ENCODE measurements around the gene NCOA3. TPM values are rescaled to one million over a fixed set of nuclear protein-coding genes. Genes with fewer than 3 reads are reported as not detected.

The NCOA3 gene
- total RNA-seq, 1 donor from 2014 or later: 24.6 TPM

DNA sequence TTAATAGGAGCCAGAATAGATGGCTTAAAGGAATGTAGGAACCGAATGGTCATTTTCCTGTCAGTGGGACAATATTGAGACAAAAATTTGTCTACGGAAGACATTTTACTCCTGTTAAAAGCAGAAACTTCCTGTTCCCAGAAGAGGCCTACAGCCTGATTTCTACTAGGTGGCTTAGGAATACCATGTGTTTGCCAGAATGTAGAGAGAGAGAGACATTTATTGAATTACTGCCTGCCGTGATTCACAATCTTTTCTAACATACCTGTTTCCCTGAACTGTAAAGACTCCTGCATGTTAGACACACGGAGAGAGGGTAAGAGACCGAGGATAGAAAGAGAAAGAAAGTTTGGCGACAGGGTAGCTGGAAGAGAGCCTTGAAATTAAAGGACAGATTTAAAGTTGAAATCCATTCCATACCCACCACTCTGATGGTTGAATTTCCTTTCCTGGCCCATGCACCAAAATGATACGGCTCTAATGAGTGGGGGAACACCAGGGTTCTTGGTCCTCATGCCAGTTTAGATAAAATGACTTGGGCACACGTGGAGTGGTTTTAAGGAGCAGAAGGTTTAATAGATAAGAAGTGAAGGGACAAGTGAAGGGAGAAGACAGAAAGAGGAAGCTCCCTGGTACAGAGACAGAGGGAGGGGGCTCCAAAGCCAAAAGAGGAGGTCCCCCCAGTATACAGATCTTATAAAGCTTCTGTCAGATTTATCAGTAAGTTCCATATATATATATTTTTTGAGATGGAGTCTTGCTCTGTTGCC lies 22.5 kb downstream of the NCOA3 start:
- Mint-ChIP-seq H3K4me1 (ENCODE audit: low read depth, unreplicated experiment) (no peaks in the 10 kb centered on the region), H3K36me3 (ENCODE audit: unreplicated experiment) (peaks cover 40% of the 10 kb centered on the region), H3K27ac (ENCODE audit: unreplicated experiment) (no peak overlapping the region), H3K4me3 (ENCODE audit: unreplicated experiment) (no peak overlapping the region), H3K9me3 (ENCODE audit: unreplicated experiment) (peaks cover 20% of the 10 kb centered on the region), H3K27me3 (ENCODE audit: unreplicated experiment) (no peaks in the 10 kb centered on the region)
- TF ChIP-seq, protein P1, sequence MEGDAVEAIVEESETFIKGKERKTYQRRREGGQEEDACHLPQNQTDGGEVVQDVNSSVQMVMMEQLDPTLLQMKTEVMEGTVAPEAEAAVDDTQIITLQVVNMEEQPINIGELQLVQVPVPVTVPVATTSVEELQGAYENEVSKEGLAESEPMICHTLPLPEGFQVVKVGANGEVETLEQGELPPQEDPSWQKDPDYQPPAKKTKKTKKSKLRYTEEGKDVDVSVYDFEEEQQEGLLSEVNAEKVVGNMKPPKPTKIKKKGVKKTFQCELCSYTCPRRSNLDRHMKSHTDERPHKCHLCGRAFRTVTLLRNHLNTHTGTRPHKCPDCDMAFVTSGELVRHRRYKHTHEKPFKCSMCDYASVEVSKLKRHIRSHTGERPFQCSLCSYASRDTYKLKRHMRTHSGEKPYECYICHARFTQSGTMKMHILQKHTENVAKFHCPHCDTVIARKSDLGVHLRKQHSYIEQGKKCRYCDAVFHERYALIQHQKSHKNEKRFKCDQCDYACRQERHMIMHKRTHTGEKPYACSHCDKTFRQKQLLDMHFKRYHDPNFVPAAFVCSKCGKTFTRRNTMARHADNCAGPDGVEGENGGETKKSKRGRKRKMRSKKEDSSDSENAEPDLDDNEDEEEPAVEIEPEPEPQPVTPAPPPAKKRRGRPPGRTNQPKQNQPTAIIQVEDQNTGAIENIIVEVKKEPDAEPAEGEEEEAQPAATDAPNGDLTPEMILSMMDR (IDR thresholded peaks at IDR 0.05; ENCODE audit: partially characterized antibody, unreplicated experiment): no peak
- no peak for DNase-seq

DNA sequence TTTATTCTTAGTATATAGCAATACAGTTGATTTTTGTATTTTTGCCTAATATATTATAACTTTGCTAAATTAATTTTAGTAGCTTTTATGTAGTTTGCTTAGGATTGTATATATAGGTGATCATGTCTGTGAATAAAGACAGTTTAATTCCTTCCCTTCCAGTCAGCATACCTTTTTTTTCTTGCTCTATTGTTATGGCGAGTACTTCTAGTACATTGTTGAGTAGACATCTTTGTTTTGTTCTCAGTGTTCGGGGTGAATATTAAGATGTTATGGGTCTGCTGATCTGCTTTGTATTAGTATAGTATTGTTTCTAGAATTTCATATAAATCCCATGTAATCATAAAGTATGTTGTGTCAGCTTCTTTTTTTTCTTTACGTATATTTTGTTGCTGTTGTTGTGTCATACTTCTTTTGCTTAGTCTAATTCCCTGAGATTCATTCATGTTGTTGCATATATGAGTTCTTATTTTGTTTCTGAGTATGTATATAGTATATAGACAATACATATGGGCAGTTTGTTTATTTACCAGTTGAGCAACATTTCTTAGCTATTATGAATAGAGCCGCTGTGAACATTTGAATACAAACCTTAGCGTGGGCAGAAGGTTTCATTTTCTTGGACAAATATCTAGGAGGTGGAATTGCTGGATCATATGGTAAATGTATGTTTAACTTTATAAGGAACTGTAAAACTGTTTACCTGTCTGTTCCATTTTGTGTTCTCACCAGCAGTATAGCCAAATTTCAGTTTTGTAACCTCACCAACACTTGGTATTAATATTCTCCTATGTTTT lies 25.5 kb downstream of the NCOA3 start:
- Mint-ChIP-seq H3K4me1 (ENCODE audit: low read depth, unreplicated experiment) (no peaks in the 10 kb centered on the region), H3K9me3 (ENCODE audit: unreplicated experiment) (peaks cover 10% of the 10 kb centered on the region), H3K4me3 (ENCODE audit: unreplicated experiment) (no peak overlapping the region), H3K27ac (ENCODE audit: unreplicated experiment) (no peak overlapping the region), H3K27me3 (ENCODE audit: unreplicated experiment) (no peaks in the 10 kb centered on the region), H3K36me3 (ENCODE audit: unreplicated experiment) (peaks cover 21% of the 10 kb centered on the region)
- DNase-seq: no peak
- TF ChIP-seq, protein P1 (IDR thresholded peaks at IDR 0.05; ENCODE audit: partially characterized antibody, unreplicated experiment): no peak

DNA sequence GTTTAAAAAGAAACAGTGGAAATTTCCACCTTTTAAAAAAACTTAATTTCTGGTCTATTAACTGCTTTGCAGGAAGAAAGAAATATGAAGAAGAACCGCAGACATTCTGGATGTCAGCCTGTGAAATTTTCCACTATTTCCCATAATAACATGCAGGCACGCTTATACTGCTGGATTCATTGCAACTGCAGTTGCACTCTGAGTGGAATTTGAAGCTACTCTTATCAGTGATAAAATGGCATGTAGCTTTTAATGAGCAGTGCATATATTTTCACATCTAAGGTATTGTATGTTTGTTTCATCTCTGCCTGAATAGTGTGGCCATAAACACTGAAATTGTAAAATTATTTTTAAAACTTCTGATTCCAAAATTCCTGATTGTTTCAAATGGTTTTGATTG lies 28.2 kb downstream of the NCOA3 start:
- Mint-ChIP-seq H3K9me3 (ENCODE audit: unreplicated experiment) (peaks cover 1% of the 10 kb centered on the region), H3K27me3 (ENCODE audit: unreplicated experiment) (no peaks in the 10 kb centered on the region), H3K4me3 (ENCODE audit: unreplicated experiment) (no peak overlapping the region), H3K27ac (ENCODE audit: unreplicated experiment) (no peak overlapping the region), H3K4me1 (ENCODE audit: low read depth, unreplicated experiment) (no peaks in the 10 kb centered on the region), H3K36me3 (ENCODE audit: unreplicated experiment) (peaks cover 10% of the 10 kb centered on the region)
- no peak for DNase-seq
- TF ChIP-seq, protein P1 (IDR thresholded peaks at IDR 0.05; ENCODE audit: partially characterized antibody, unreplicated experiment): no peak

GRCh38 chr20:47531458-47531857 lies 29.8 kb downstream of the NCOA3 start:
- Mint-ChIP-seq H3K27me3 (ENCODE audit: unreplicated experiment) (no peaks in the 10 kb centered on the region), H3K4me3 (ENCODE audit: unreplicated experiment) (no peak overlapping the region), H3K9me3 (ENCODE audit: unreplicated experiment) (peaks cover 1% of the 10 kb centered on the region), H3K36me3 (ENCODE audit: unreplicated experiment) (peaks cover 10% of the 10 kb centered on the region), H3K27ac (ENCODE audit: unreplicated experiment) (no peak overlapping the region), H3K4me1 (ENCODE audit: low read depth, unreplicated experiment) (no peaks in the 10 kb centered on the region)
- no peak for DNase-seq
- TF ChIP-seq, protein P1 (IDR thresholded peaks at IDR 0.05; ENCODE audit: partially characterized antibody, unreplicated experiment): no peak

DNA sequence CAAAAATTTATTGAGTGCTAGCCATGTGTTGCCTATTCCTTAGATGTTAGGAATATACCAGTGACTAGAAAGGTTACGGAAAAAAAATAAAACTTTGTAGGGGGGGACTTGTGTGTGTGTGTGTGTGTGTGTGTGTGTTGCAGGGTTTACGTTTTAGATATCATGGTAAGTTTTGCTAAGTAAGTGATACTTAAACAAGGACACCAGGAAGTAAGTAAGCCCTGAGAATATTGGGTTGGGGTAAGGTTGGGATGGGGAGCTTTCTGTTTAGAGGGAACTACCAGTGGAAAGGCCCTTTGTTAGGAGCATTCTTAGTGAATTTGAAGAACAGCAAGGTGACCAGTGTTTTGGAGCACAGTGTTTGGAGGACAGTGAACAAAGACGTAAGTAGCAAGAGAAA lies 30.3 kb downstream of the NCOA3 start:
- Mint-ChIP-seq H3K27me3 (ENCODE audit: unreplicated experiment) (no peaks in the 10 kb centered on the region), H3K36me3 (ENCODE audit: unreplicated experiment) (peaks cover 8% of the 10 kb centered on the region), H3K27ac (ENCODE audit: unreplicated experiment) (no peak overlapping the region), H3K4me3 (ENCODE audit: unreplicated experiment) (no peak overlapping the region), H3K9me3 (ENCODE audit: unreplicated experiment) (peaks cover 1% of the 10 kb centered on the region), H3K4me1 (ENCODE audit: low read depth, unreplicated experiment) (no peaks in the 10 kb centered on the region)
- TF ChIP-seq, protein P1 (IDR thresholded peaks at IDR 0.05; ENCODE audit: partially characterized antibody, unreplicated experiment): no peak
- DNase-seq: no peak

Measured in glutamatergic neuron (in vitro differentiated cells).